ENCODE data around the gene TGM2. TPM values are rescaled to one million over a fixed set of nuclear protein-coding genes. Genes with fewer than 3 reads are reported as not detected.

Gene TGM2
- total and polyA plus RNA-seq, 2 donors (not counting 1 experiment from before 2014, with no cell fraction given), result 2.4 to 60.8 TPM

- POLR2A ChIA-PET, result no interaction called here
- 94% methylated on average over 4 of the region's 6 CpGs for WGBS (ENCODE audit: insufficient coverage)
Measured at GRCh38 chr20:38119446-38119845, 45.6 kb downstream of the TGM2 start.

GRCh38 chr20:38117635-38118034, 47.4 kb downstream of the TGM2 start:
- intact Hi-C loops (cut with micrococcal nuclease), result no loop called here
- Histone ChIP-seq H3K4me1 (ENCODE audit: control insufficient read depth in 2 of 2, insufficient read depth in 2 of 2, low read length in 2 of 2) (peaks cover 0 to 3% of the 10 kb centered on the region in 2 donors), H3K27me3 (replicated peaks in 1 of 4; ENCODE audit: control extremely low read depth in 1 of 4, control insufficient read depth in 3 of 4, insufficient read depth in 4 of 4, low read length in 3 of 4) (no peaks in the 10 kb centered on the region), H3K4me3 (ENCODE audit: control extremely low read depth in 1 of 5, extremely low read depth in 1 of 5, insufficient read depth in 1 of 5, low read depth in 2 of 5, low read length in 4 of 5) (no peak overlapping the region), H2AFZ (ENCODE audit: insufficient read depth, low read depth, low read length, poor library complexity, severe bottlenecking) (no peak overlapping the region), H3K79me2 (ENCODE audit: control insufficient read depth, insufficient read depth, low read length) (no peaks in the 10 kb centered on the region), H3K27ac (ENCODE audit: low read length in 2 of 2) (no peak overlapping the region), H3K9ac (ENCODE audit: low read length) (no peak overlapping the region), H4K20me1 (ENCODE audit: control insufficient read depth, insufficient read depth, low read length, poor library complexity, severe bottlenecking) (no peaks in the 10 kb centered on the region), H3K4me2 (replicated peaks; ENCODE audit: low read depth, low read length, poor library complexity, severe bottlenecking) (no peak overlapping the region), H3K9me3 (ENCODE audit: control extremely low read depth in 1 of 3, control insufficient read depth in 2 of 3, insufficient read depth in 1 of 3, low read length in 2 of 3) (no peaks in the 10 kb centered on the region), H3K36me3 (replicated peaks in 1 of 2; ENCODE audit: control extremely low read depth in 1 of 2, control insufficient read depth in 1 of 2, extremely low read depth in 1 of 2, insufficient read depth in 2 of 2, low read length in 1 of 2) (no peaks in the 10 kb centered on the region)
- TF ChIP-seq CTCF (IDR thresholded peaks at IDR 0.05), result no peak
- no peak for TF ChIP-seq EZH2 (IDR thresholded peaks at IDR 0.05; ENCODE audit: borderline replicate concordance, insufficient read depth, low read depth, low read length, poor library complexity, severe bottlenecking)
- no peak overlapping the region for H3K27ac Mint-ChIP-seq
- H3K9me3 Mint-ChIP-seq (ENCODE audit: insufficient read depth), result no peaks in the 10 kb centered on the region
- 92% methylated on average over 2 of the region's 3 CpGs for WGBS (ENCODE audit: insufficient coverage)
- no peaks in the 10 kb centered on the region for H3K27me3 Mint-ChIP-seq
- POLR2A ChIA-PET, result no interaction called here
- H3K4me3 Mint-ChIP-seq, result no peak overlapping the region
- H3K4me1 Mint-ChIP-seq, result peaks cover 3% of the 10 kb centered on the region
- ATAC-seq (ENCODE audit: low read depth) (no peak), DNase-seq (no peak)
- CTCF ChIA-PET, result interaction anchor here (0.6 to 1.2 kb wide), 2 partner anchors 19 to 320 kb away, joined by 3 read pairs; no protein-coding TSS in a partner anchor

More at GRCh38 chr20:38119446-38119845, 45.6 kb downstream of the TGM2 start:
- no peak overlapping the region for H3K4me2 ChIP-seq (replicated peaks; ENCODE audit: low read depth, low read length, poor library complexity, severe bottlenecking)
- no peaks in the 10 kb centered on the region for H3K36me3 ChIP-seq (replicated peaks in 1 of 2; ENCODE audit: control extremely low read depth in 1 of 2, control insufficient read depth in 1 of 2, extremely low read depth in 1 of 2, insufficient read depth in 2 of 2, low read length in 1 of 2)
- Mint-ChIP-seq H3K27ac (no peak overlapping the region), H3K4me3 (no peak overlapping the region), H3K4me1 (peaks cover 3% of the 10 kb centered on the region), H3K27me3 (no peaks in the 10 kb centered on the region), H3K9me3 (ENCODE audit: insufficient read depth) (no peaks in the 10 kb centered on the region)
- ATAC-seq (ENCODE audit: low read depth) (no peak), DNase-seq (no peak)
- H3K9ac ChIP-seq (ENCODE audit: low read length), result no peak overlapping the region
- H4K20me1 ChIP-seq (ENCODE audit: control insufficient read depth, insufficient read depth, low read length, poor library complexity, severe bottlenecking), result no peaks in the 10 kb centered on the region
- no peaks in the 10 kb centered on the region for H3K27me3 ChIP-seq (replicated peaks in 1 of 4; ENCODE audit: control extremely low read depth in 1 of 4, control insufficient read depth in 3 of 4, insufficient read depth in 4 of 4, low read length in 3 of 4)
- H2AFZ ChIP-seq (ENCODE audit: insufficient read depth, low read depth, low read length, poor library complexity, severe bottlenecking), result no peak overlapping the region
- no peak overlapping the region for H3K27ac ChIP-seq (ENCODE audit: low read length in 2 of 2)
- no peaks in the 10 kb centered on the region for H3K9me3 ChIP-seq (ENCODE audit: control extremely low read depth in 1 of 3, control insufficient read depth in 2 of 3, insufficient read depth in 1 of 3, low read length in 2 of 3)
- TF ChIP-seq EZH2 (IDR thresholded peaks at IDR 0.05; ENCODE audit: borderline replicate concordance, insufficient read depth, low read depth, low read length, poor library complexity, severe bottlenecking), result no peak
- TF ChIP-seq CTCF (IDR thresholded peaks at IDR 0.05), result no peak
- H3K79me2 ChIP-seq (ENCODE audit: control insufficient read depth, insufficient read depth, low read length), result no peaks in the 10 kb centered on the region
- no peak overlapping the region for H3K4me3 ChIP-seq (ENCODE audit: control extremely low read depth in 1 of 5, extremely low read depth in 1 of 5, insufficient read depth in 1 of 5, low read depth in 2 of 5, low read length in 4 of 5)
- intact Hi-C loops (cut with micrococcal nuclease), result no loop called here
- peaks cover 0 to 3% of the 10 kb centered on the region in 2 donors for H3K4me1 ChIP-seq (ENCODE audit: control insufficient read depth in 2 of 2, insufficient read depth in 2 of 2, low read length in 2 of 2)
- CTCF ChIA-PET, result interaction anchor here (1.2 kb wide), 1 partner anchor 62 kb away, joined by 3 read pairs; no protein-coding TSS in a partner anchor
